ENCODE measurements around the gene COL12A1.

The COL12A1 gene

DNA sequence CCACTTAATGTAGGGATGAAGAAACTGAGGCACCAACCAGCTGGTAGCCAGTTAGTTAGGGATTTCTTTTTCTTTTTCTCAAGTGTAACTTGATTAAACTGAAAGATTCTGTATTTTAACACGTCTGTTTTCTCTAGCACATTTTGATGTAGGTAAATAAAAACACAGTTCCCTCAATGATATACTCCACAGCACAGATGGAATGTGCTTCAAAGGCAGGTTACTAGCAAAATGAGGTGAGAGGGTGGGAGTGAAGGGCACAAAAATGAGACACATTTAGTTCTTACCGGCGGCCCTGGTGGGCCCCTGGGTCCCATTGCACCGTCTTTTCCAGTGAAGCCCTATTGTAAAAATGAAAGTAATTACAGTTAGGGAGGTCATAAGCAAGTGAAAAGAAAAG is 108.9 kb downstream of the COL12A1 start:
- DNase-seq: no peak

DNA sequence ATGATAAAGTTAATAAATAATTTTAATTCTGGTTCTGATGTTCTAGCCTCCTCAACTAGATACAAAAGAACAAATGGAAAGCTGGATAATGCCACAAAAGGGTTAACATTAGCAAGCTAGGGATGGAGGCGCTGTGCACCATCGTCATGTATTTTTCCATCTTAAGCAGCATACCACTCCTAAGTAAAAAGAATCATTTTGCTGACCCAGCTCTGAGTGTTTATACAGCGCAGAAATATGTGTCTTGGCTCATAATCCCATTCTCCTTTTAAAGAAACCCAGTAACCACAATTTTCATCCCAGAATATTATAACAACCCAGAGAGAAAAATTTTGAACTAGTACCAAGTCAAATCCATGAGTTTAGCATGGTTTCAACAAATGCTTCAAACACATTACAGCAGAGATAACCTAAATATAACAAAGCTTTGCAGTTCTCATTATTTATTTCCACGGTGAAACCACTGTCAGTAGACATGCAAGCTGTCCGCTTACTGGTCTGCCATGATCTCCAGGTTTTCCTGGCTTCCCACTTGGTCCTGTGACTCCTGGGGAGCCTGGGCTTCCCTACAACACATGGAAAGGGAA is 111.1 kb downstream of the COL12A1 start:
- peak; percentile 95 for DNase-seq

DNA sequence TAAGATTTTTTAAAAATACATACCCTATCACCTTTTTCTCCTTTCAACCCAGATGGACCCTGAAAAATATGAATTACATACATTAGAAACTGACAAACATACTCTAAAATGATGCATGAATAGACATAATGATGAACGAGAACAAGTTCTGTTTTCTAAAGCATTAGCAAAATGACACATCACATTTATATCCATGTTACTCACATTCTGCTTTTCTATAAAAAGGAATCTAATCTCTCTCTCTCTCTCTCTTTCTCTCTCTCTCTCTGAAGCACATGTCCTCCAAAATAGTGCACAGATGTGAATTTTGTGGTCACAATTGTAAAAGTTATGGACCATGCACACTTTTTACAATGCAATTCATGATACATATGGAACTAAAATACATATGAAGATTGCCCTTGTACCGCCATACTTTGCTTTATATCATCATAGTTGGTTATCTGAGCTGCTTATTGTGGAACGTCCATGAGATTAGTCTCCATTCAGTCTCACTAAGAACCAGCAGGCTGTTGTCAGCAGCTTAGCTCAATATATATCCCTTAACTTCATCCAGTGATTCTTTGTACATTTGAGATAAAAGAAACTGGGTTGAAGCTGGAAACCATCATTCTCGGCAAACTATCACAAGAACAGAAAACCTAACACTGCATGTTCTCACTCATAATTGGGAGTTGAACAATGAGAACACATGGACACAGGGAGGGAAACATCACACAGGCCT is 114.2 kb downstream of the COL12A1 start:
- DNase-seq: peak; percentile 70

DNA sequence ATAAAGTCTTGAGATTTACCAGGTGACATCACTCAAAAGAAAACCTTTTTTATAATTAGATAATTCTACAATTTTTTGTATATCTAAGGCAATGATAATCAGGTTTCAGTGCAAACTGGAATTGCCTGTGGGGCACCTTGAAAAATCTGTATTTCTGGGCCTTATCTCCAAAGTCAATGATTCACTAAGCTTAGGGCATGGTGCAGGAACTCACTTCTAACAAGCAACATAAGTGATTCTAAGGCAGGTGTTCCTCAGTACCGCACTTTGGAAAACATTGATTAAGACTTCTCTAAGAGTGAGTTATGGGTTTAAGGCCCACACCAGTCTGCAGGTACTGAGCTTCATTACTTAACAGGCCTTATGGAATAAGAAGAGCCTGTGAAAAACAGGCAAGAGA is 115.3 kb downstream of the COL12A1 start:
- DNase-seq: no peak

DNA sequence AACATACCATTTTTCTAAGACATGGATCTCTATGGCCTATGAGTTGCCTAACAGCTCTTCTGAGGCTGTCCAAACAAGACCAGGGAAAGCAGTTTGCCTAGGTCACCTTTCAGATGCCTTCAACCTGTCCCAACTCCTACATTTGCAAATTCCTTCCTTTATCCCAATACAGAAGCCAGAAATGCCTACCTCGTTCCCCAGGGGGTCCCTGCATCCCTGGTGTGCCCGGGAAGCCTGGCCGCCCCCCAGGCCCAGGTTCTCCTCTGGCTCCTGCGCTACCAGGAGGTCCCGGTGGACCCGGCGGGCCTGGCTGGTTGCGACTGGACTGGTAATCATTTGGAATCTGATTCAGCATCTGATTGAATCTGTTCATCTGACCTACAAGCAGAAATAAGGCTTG is 115.9 kb downstream of the COL12A1 start:
- DNase-seq: no peak

DNA sequence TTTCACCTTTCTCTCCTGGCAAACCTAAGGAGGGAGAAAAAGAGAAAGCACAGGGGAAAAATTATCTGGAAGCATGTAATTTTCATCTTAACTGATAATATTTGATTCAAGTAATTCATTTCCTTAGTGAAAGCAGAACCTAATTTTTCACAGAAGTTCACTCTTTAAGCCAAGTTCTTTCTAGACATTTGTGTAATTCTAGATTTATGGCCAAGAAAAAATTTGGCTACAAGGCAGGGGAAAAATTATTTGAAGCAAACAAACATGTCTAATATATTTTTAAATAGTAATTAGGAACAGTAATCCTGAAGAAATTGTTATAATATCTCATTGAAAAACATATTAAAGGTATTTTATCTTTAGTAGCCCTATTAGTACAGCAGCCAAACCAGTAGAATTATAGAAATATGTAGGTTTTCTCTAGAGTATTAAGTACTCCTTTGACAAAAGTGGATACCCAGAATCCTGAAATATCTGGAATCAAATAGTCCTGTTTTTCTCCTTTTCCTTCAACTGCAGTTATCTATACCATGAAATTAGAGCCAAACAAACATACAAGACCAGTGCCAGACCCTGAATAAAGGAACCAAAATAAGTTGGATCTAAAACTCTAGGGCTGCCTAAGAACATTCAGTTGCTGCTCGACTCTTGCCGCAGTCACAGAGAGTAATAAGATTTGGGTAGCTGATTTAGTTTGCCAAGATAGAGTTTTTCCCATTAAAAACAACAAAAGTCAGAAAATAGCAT is 116.5 kb downstream of the COL12A1 start:
- no peak for DNase-seq

DNA sequence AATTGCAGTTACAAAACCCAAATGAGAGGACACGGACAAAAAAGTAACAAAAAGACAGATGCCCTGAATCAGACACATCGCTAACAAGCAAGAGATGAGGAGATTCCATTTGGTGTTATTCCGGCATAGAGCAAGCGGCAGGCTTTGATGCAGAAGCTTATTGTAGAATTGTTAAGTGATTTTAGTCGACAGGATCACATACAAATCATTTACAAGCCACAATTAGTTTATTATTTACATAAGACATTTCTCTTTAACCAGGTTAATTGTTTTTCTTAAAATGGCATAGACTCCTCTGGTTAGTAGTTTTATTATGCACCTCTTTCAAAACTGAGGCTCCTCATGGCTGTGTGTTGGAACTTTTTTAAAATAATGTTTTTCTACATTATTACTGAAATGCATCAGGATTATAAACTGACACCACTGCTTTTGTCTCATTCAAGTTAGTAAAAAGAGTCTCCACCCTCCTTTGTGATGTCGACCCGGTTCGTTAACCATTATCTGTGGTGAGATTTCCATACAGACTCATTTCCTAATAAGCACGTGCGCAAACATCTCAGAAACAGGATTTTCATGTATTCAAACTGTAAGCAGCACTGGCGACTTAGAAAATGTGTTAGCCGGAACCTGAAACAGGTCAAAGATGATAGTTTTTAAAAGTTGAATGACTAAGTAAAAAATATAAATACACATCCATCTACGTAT is 119.8 kb downstream of the COL12A1 start:
- DNase-seq: no peak

DNA sequence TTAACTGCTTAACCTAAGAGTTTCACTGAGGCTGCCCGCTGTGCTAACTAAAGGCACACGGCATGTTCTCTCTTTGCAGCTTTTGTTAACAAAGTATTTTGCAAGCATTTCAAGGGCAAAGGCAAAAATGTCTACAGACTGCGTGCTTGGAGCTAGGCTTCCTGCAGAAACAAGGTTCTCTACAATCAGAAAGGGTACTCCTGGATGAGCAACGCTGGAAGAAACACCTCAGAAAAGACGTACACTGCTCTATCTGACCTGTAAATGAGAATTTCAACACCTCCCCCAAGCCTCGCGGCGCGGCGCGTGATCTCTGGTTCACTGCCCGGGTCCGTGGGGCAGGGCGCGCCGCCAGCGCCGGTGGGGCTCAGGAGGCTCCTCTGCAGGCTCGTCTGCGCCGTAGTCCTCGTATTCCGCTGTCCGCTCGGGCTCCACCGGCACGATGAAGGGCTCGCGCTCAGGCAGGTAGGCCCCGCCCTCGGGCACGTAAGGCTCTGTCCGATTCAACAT is 120.9 kb downstream of the COL12A1 start:
- no peak for DNase-seq

DNA sequence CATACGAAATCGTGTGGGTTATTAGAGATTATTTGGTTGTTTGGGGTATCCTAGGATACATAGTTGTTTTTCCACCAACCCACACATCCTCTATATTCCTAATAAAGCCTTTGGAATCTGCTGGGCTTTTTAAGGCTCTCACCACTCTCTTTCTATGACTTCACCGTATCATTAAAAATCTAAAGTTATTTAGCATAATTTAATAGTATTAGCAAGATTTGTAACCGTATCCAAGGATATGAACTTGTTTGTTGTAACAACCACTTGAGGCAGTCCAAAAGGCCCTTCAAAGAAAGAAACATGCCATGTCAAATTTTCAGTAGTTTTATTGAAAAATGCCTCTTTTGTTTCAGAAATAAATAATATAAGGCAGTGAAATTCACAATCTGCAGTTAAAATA is 121.8 kb downstream of the COL12A1 start:
- DNase-seq: no peak

DNA sequence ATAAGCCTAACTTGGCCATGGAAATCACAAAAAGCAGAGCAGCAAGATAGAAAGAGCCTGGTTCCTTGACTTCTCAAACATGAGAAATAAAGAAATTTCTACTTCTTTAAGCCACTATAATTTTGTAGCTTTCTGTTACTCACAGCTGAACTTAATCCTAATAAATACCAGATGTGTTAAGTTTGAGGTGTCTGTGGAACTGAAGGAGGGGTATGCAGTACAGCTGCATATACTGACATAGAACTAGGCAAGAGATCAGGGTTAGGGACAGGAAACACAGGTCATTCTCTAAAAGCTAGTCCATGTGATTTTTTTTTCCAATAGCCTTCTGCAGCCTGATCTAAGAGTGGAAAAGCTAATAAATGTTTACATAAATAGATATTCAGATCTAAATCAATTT is 123.9 kb downstream of the COL12A1 start:
- DNase-seq: no peak

DNA sequence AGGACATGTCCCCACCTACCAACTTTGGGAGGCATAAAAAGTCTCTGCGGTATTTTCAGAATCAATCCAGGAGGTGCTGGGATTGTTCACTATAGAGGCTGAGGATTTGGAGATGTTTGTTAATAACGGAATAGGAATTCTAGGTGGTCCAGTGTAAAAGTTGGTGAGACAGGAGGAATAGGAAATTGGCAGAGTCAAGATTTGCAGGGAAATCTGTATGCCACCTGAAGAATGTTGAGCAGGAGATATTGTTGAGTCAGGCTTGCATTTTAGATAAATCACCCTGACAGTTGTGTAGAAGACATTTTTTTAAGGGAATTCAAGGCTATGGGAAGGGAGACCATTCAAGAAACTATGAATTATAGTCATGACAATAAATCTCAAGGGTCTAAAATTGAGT is 124.8 kb downstream of the COL12A1 start:
- no peak for DNase-seq

DNA sequence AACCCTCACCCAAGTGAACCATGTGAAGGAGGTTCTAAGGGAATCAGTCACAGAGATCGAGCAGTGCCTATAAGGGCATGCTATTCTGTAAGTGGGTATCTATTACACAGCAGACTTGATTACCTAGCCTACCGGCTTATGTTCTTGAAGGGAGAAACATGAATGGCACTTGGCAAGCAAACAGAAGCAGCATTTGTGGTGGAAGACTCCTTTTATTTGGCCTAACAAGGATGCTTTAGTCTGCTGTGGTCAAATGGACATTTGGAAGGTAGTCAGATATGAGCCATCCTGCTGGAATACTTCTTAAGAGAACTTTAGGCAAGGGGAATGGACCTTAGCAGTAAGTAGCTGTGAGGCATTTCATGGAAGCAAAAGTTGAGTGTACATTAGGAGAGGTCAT is 126.3 kb downstream of the COL12A1 start:
- no peak for DNase-seq

DNA sequence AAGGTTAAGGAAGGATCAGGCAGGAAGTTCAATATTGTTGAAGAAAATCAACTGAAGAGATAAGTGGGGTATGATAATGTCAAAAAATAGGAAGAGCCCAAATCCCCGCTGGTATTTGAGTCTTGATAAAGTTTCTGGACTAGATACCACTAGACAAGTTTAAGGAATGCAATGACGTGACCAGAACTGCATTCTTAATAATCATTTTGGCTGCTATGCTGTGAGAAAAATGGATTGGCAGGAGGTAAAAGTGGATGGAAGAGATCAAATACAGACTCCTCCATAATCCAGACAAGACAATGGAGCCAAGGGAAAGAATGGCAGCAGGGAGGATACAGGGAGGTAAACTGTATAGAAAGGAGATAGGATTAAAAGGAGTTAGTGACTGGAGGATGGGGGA is 128.2 kb downstream of the COL12A1 start:
- DNase-seq: peak; percentile 46

DNA sequence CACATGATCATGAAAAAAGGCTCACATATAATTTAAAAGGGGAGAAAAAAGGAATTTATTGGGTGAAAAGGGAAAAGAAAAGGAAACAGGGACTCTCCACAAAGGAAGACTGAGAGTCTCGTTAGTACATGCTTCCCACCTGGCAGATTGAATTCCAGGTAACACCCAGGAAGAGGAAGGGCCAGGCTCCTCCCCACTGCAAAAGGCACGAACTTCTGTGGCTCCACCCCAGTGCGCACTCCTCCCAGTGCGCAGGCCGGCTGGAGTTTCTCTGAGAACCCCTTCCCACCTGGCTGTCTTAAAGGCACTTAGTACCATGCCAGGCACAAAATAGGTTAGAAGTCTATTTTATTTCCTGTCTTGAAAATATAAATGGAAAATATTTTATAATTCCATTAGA is 129.8 kb downstream of the COL12A1 start:
- DNase-seq: no peak

DNA sequence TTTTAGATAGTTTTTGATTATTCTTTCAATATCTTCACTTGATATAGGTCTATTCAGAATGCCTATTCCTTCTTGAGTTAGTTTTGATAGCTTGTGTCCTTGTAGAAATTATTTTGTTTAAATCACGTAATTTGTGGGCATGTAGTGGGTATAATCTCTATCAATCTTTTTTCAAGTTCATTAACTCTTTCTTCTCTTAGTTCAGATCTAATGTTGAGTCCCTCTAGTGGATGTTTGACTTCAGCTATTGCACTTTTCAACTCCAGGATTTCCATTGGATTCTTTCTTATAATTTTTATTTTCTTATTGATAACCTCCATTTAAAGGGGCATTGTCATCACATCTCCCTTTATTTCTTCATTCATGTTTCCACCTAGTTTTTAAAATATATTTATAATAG is 135.6 kb downstream of the COL12A1 start:
- DNase-seq: no peak

DNA sequence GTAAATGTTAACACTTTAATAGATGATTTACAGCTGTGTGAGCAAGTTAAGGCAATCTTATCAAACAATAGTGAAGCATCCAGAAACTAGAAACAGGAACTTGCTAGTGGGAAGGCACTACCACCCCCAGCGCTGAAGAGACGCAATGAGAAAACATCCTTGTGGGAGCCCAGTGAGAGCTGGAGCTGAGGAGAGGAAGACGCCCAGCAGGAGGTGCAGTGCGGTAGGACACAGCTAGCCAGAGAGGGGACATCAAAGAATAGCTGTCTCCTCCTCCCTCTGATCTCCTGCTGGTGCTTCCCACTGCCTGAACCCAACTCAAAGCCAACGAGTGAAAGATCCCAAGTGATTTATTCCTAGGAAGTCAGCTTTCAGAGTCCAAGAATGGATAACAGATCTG is 140.3 kb downstream of the COL12A1 start:
- DNase-seq: peak; percentile 78

DNA sequence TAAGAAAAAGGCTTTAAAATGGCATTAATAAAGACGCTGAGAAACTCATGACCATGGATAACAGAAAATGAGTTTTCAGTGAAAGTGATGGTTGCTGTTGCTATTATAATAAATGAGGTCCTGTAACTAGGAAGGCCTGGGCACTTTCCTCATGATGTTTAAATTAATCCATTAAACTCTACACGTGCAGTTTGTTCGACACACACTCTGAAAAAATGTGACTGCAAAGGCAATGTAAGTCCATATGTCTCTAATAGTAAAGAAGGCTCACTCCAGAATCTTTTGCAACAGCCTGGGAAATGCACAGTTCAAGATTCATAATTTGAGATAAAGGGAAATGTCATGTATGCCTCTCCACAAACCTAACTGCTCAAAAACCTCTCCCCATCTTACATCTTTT is 153.4 kb downstream of the COL12A1 start:
- no peak for DNase-seq

DNA sequence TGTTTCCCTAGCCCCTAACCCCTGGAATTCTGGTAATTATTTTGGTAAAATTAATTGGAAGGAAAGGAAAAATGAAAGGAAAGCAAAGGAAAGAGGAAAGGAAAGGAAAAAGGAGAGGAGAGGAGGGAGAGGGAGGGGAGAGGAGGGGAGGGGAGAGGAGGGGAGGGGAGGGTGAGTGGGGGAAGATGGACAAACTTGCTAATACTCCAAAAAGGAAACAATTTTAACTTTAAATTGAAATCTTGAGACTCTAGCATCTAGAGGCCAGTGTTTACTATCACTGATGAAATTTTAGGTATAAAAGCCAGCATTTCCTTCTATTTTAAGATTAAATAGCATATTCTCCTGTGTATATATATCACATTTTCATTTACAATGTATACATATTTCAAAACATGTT is 156.5 kb downstream of the COL12A1 start:
- no peak for DNase-seq

DNA sequence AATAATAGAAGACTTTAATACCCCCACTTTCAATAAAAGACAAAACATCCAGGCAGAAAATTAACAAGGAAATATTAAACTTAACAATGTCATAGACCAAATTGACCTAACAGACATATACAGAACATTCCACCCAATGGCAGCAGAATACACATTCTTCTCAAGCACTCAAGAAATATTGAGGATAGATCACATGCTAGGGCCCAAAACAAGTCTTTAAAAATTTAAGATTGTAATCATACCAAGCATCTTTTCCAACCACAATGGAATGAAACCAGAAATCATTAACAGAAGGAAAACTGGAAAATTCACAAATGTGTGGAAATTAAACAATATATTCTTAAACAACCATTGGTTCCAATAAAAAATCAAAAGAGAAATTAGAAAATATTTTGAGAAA is 161.0 kb downstream of the COL12A1 start:
- peak; percentile 48 for DNase-seq

DNA sequence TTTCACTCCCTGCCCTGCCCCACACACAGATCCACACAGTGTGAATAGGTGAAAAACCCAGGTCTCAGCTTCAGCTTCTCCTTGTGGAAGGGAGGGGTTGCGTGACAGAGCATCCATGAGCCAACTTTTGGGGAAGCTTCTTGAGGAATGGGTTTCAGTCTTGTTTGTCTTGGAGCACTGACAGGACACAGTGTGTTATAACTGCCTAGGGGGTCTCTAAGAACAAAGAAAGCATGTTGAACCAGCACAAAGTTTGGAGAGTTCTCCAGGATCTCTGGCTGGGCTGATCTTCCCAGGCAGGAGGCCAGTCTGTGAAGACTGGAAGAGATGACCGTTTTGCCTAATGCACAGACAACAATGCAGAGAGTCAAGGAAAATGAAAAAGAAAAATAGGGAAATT is 164.5 kb downstream of the COL12A1 start:
- DNase-seq: no peak

Measured in fibroblast of skin of back (primary cell).